ENCODE data around the gene USO1.

Gene USO1

DNA sequence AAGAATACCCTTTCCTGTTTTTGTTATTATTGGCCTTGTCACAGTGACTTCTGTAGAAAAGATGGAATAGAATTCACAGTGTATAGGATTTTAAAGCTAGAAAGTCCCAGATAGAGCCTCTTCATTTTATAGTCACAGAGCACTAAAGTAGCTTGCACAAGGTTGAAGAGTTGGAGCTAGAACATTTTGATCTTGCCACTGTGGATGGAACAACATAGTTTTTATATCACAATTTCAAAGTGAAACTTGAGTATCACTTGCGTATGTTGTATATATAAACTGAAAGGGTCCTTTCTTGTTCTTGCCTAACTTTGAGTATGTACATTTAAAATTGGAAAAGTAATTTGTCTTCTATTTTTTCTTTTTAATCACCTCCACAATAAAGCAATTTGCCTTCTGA is 2.7 kb downstream of the USO1 start:
- H3K4me3 ChIP-seq (ENCODE audit: severe bottlenecking), result no peak overlapping the region
- TF ChIP-seq, protein P1, sequence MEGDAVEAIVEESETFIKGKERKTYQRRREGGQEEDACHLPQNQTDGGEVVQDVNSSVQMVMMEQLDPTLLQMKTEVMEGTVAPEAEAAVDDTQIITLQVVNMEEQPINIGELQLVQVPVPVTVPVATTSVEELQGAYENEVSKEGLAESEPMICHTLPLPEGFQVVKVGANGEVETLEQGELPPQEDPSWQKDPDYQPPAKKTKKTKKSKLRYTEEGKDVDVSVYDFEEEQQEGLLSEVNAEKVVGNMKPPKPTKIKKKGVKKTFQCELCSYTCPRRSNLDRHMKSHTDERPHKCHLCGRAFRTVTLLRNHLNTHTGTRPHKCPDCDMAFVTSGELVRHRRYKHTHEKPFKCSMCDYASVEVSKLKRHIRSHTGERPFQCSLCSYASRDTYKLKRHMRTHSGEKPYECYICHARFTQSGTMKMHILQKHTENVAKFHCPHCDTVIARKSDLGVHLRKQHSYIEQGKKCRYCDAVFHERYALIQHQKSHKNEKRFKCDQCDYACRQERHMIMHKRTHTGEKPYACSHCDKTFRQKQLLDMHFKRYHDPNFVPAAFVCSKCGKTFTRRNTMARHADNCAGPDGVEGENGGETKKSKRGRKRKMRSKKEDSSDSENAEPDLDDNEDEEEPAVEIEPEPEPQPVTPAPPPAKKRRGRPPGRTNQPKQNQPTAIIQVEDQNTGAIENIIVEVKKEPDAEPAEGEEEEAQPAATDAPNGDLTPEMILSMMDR (IDR thresholded peaks at IDR 0.05; ENCODE audit: poor library complexity, severe bottlenecking), result no peak
- peaks cover 25% of the 10 kb centered on the region for H3K4me1 ChIP-seq (ENCODE audit: insufficient read depth, poor library complexity, severe bottlenecking)
- peaks cover 6% of the 10 kb centered on the region; the same call in 1 of the 2 replicates for H3K36me3 ChIP-seq (ENCODE audit: low read depth)
- H3K9me3 ChIP-seq (ENCODE audit: severe bottlenecking), result no peaks in the 10 kb centered on the region
- no peak for DNase-seq (ENCODE audit: low spot score)
- no peaks in the 10 kb centered on the region for H3K27me3 ChIP-seq (ENCODE audit: insufficient read depth, poor library complexity, severe bottlenecking)
- no peak for ATAC-seq (ENCODE audit: low read depth)
- H3K27ac ChIP-seq (ENCODE audit: poor library complexity, severe bottlenecking), result no peak overlapping the region

- Histone ChIP-seq H3K27me3 (ENCODE audit: insufficient read depth, poor library complexity, severe bottlenecking) (no peaks in the 10 kb centered on the region), H3K4me1 (ENCODE audit: insufficient read depth, poor library complexity, severe bottlenecking) (peaks cover 18% of the 10 kb centered on the region), H3K9me3 (ENCODE audit: severe bottlenecking) (no peaks in the 10 kb centered on the region), H3K27ac (ENCODE audit: poor library complexity, severe bottlenecking) (no peak overlapping the region), H3K36me3 (ENCODE audit: low read depth) (peaks cover 6% of the 10 kb centered on the region; the same call in 1 of the 2 replicates), H3K4me3 (ENCODE audit: severe bottlenecking) (no peak overlapping the region)
- ATAC-seq (ENCODE audit: low read depth) (no peak), DNase-seq (ENCODE audit: low spot score) (no peak)
- TF ChIP-seq, protein P1 (IDR thresholded peaks at IDR 0.05; ENCODE audit: poor library complexity, severe bottlenecking), result no peak
Observed at GRCh38 chr4:75729836-75730235, 5.5 kb downstream of the USO1 start.

GRCh38 chr4:75733369-75733768 is 9.0 kb downstream of the USO1 start:
- H3K4me3 ChIP-seq (ENCODE audit: severe bottlenecking), result no peak overlapping the region
- H3K4me1 ChIP-seq (ENCODE audit: insufficient read depth, poor library complexity, severe bottlenecking), result peaks cover 6% of the 10 kb centered on the region
- H3K27ac ChIP-seq (ENCODE audit: poor library complexity, severe bottlenecking), result no peak overlapping the region
- ATAC-seq (ENCODE audit: low read depth) (no peak; the same call in 2 of the 3 replicates), DNase-seq (ENCODE audit: low spot score) (no peak)
- H3K36me3 ChIP-seq (ENCODE audit: low read depth), result peaks cover 24% of the 10 kb centered on the region; the same call in 1 of the 2 replicates
- H3K27me3 ChIP-seq (ENCODE audit: insufficient read depth, poor library complexity, severe bottlenecking), result no peaks in the 10 kb centered on the region
- H3K9me3 ChIP-seq (ENCODE audit: severe bottlenecking), result no peaks in the 10 kb centered on the region
- TF ChIP-seq, protein P1 (IDR thresholded peaks at IDR 0.05; ENCODE audit: poor library complexity, severe bottlenecking), result no peak

- Histone ChIP-seq H3K27ac (ENCODE audit: poor library complexity, severe bottlenecking) (no peak overlapping the region), H3K9me3 (ENCODE audit: severe bottlenecking) (no peaks in the 10 kb centered on the region), H3K4me1 (ENCODE audit: insufficient read depth, poor library complexity, severe bottlenecking) (no peaks in the 10 kb centered on the region), H3K4me3 (ENCODE audit: severe bottlenecking) (no peak overlapping the region), H3K27me3 (ENCODE audit: insufficient read depth, poor library complexity, severe bottlenecking) (no peaks in the 10 kb centered on the region), H3K36me3 (ENCODE audit: low read depth) (peaks cover 27% of the 10 kb centered on the region)
- TF ChIP-seq, protein P1 (IDR thresholded peaks at IDR 0.05; ENCODE audit: poor library complexity, severe bottlenecking), result no peak
- DNase-seq (ENCODE audit: low spot score) (no peak), ATAC-seq (ENCODE audit: low read depth) (no peak)
Observed at GRCh38 chr4:75735525-75735924, 11.1 kb downstream of the USO1 start.

DNA sequence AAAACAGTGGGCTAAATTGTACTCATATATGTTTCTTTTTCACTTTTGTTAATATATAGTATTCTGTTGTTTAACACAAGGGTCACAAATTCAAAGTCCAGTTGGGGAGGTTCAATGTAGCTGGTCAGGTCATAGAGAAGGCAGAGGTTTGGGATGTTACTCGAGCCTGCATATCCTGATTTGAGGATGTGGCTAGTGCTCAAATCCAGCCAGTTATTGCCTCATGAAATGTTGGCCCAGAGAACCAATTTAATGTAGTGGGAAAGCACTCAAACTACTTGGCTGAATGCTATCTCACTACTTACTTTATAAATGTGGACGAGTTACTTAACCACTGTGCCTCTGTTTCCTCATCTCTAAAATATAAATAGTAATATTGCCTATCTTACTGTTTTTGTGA is 12.5 kb downstream of the USO1 start:
- H3K9me3 ChIP-seq (ENCODE audit: severe bottlenecking), result no peaks in the 10 kb centered on the region
- H3K4me3 ChIP-seq (ENCODE audit: severe bottlenecking), result no peak overlapping the region
- H3K27me3 ChIP-seq (ENCODE audit: insufficient read depth, poor library complexity, severe bottlenecking), result no peaks in the 10 kb centered on the region
- DNase-seq (ENCODE audit: low spot score) (no peak), ATAC-seq (ENCODE audit: low read depth) (no peak)
- H3K27ac ChIP-seq (ENCODE audit: poor library complexity, severe bottlenecking), result no peak overlapping the region
- TF ChIP-seq, protein P1 (IDR thresholded peaks at IDR 0.05; ENCODE audit: poor library complexity, severe bottlenecking), result no peak
- H3K36me3 ChIP-seq (ENCODE audit: low read depth), result peaks cover 27% of the 10 kb centered on the region
- no peaks in the 10 kb centered on the region for H3K4me1 ChIP-seq (ENCODE audit: insufficient read depth, poor library complexity, severe bottlenecking)
